Activated CD4-positive, alpha-beta T cell treated with anti-CD3 and anti-CD28 coated beads for 36 hours (primary cell): ENCODE data around the gene PKHD1. TPM values are rescaled to one million over a fixed set of nuclear protein-coding genes. Genes with fewer than 3 reads are reported as not detected.

Source experiments
- ATAC-seq: fragments of 200-7000 bp; cut with Tn5 transposase; one replicate; pipeline ENCODE4 v1.10.0; 2021; ENCODE audit warnings: mild to moderate bottlenecking, moderate library complexity
- CTCF ChIA-PET: fragments of 350-600 bp; sonication (Branson Sonifier 250); formaldehyde crosslinking; loops from one replicate; lab custom pipeline; 2021; ENCODE audit warnings: antibody characterized with exemption; lab: Charles Lee
- POLR2A ChIA-PET: fragments of 350-600 bp; sonication (Branson Sonifier 250); formaldehyde crosslinking; loops from one replicate; lab custom pipeline; 2021; ENCODE audit warnings: antibody characterized with exemption, inconsistent platforms; lab: Charles Lee
- DNase-seq: peaks from one replicate; pipeline ENCODE4 v3.0.0-alpha.2; 2020
- H3K27ac Mint-ChIP-seq: one replicate; pipeline ENCODE4 v1.8.0; 2021; ENCODE audit warnings: mixed read lengths
- H3K27me3 Mint-ChIP-seq: one replicate; pipeline ENCODE4 v1.8.0; 2021; ENCODE audit warnings: mixed read lengths
- H3K36me3 Mint-ChIP-seq: one replicate; pipeline ENCODE4 v1.8.0; 2021; ENCODE audit warnings: low read depth, mixed read lengths
- H3K4me1 Mint-ChIP-seq: one replicate; pipeline ENCODE4 v1.8.0; 2021; ENCODE audit warnings: mixed read lengths
- H3K4me3 Mint-ChIP-seq: one replicate; pipeline ENCODE4 v1.8.0; 2021; ENCODE audit warnings: mild to moderate bottlenecking, moderate library complexity, mixed read lengths
- H3K9me3 Mint-ChIP-seq: one replicate; pipeline ENCODE4 v1.8.0; 2021; ENCODE audit warnings: low read depth, mixed read lengths
- intact Hi-C, 2 experiments: fragments of 100-400 bp; cut with DNase I in 1 of 2; cut with micrococcal nuclease in 1 of 2; formaldehyde crosslinking; loops; one replicate each; pipeline versions ENCODE4 v1.14.2 to v1.15.1; 2022 to 2024; cut with DNase I, micrococcal nuclease
- total RNA-seq, 2 experiments: library from RNA; stranded (reverse); gene quantifications; one replicate each; pipeline ENCODE4 v1.2.3, GENCODE V29; 2021

Gene PKHD1
- total RNA-seq, 2 experiments from 2014 or later, result 0.02 to 0.04 TPM

GRCh38 chr6:51608383-51608782 lies 479.0 kb downstream of the PKHD1 start:
- POLR2A ChIA-PET, result no interaction called here
- no peak overlapping the region for H3K4me3 Mint-ChIP-seq

DNA sequence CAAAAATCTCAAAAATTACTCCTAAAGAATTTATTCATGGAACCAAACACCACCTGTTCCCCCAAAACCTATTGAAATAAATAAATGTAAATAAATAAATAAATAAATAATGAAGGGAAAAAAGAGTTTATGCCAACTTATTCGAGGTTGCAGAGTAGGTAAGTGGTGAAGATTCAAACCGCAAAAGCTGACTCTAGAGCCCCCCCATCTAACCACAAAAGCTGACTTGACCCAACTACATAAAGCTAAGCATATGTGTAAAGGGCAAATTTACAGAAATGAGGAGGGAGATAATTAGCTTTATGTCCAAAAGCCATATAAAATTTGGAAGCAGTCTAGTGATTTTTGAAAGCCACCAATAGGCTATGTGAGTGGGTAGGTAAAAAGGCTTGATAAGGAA lies 486.9 kb downstream of the PKHD1 start:
- Mint-ChIP-seq H3K36me3 (no peaks in the 10 kb centered on the region), H3K4me3 (no peak overlapping the region), H3K9me3 (peaks cover 10% of the 10 kb centered on the region), H3K4me1 (no peaks in the 10 kb centered on the region), H3K27ac (no peak overlapping the region), H3K27me3 (peaks cover 2% of the 10 kb centered on the region)
- CTCF ChIA-PET, result interaction anchor here (0.7 kb wide), 1 partner anchor 23 kb away, joined by 3 read pairs; no protein-coding TSS in a partner anchor
- POLR2A ChIA-PET, result no interaction called here
- intact Hi-C loops, result no loop called here
- no peak for DNase-seq
- no peak for ATAC-seq

More at GRCh38 chr6:51608383-51608782, 479.0 kb downstream of the PKHD1 start:
- DNase-seq (no peak), ATAC-seq (no peak)
- Mint-ChIP-seq H3K4me1 (no peaks in the 10 kb centered on the region), H3K36me3 (no peaks in the 10 kb centered on the region), H3K9me3 (no peaks in the 10 kb centered on the region), H3K27ac (no peak overlapping the region), H3K27me3 (no peaks in the 10 kb centered on the region)
- CTCF ChIA-PET, result no interaction called here
- intact Hi-C loops, result no loop called here

DNA sequence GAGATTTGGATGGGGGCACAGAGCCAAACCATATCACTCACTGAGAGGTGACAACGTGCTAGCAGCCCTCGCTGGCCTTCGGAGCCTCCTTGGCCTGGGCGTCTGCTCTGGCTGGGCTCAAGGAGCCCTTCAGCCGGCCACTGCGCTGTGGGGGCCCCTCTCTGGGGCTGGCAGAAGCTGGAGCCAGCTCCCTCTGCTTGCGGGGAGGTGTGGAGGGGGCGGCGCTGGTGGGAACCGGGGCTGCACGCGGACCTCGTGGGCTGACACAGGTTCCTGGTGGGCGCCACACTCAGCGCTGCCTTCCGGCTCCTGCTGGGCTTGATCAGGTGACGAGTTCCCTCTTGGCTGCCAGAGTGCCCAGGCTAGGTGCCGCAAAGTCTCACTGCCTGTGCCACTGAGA lies 489.2 kb downstream of the PKHD1 start:
- no peak overlapping the region for H3K4me3 Mint-ChIP-seq
- intact Hi-C loops, result no loop called here
- ATAC-seq, result no peak
- H3K4me1 Mint-ChIP-seq, result no peaks in the 10 kb centered on the region
- H3K27ac Mint-ChIP-seq, result no peak overlapping the region
- H3K9me3 Mint-ChIP-seq, result peaks cover 15% of the 10 kb centered on the region
- peaks cover 2% of the 10 kb centered on the region for H3K27me3 Mint-ChIP-seq
- POLR2A ChIA-PET, result no interaction called here
- CTCF ChIA-PET, result no interaction called here
- no peaks in the 10 kb centered on the region for H3K36me3 Mint-ChIP-seq
- DNase-seq, result no peak

DNA sequence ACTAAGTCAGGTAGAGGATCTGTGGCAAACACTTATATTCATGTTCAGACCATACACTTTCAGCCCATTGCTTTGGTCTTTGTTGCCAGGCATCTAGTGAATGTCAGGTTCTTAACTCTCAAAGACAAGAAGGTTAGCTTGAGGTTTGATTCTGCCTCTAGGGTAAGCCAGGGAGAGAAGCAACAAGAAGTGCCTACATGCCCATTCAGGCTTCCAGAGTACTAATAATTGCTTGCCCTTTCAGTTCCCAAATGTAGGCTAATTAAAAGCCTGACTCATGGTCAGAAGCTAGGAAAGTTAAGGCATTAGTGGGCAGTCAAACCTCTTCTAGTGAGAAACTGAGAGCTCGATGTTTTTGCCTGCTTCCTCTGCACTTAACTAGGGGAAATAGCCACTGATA lies 492.4 kb downstream of the PKHD1 start:
- POLR2A ChIA-PET, result no interaction called here
- no peak for ATAC-seq
- Mint-ChIP-seq H3K27ac (no peak overlapping the region), H3K9me3 (peaks cover 15% of the 10 kb centered on the region), H3K4me1 (no peaks in the 10 kb centered on the region), H3K36me3 (no peaks in the 10 kb centered on the region), H3K27me3 (peaks cover 2% of the 10 kb centered on the region), H3K4me3 (no peak overlapping the region)
- no peak for DNase-seq
- CTCF ChIA-PET, result interaction anchor here (1.0 kb wide), 1 partner anchor 24 kb away, joined by 3 read pairs; no protein-coding TSS in a partner anchor
- intact Hi-C loops, result no loop called here

DNA sequence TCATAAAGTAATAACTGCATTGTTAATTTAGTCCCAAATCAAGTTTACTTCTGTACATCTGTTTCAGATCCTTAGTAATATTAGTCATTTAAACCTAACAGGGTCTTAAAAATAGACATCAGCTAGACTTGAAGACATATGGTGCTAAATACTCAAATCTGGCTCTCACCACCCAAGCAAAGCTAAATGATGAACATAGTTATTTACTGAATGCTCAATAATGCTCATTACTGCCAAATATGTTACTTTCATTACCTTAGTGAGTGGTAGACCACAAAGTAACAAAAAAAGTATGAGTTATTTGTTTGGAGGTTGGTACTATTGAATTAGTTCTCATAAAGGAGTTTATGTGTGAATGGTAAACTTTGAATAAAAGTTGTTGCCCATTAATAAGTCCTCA lies 502.1 kb downstream of the PKHD1 start:
- ChIA-PET CTCF (no interaction called here), POLR2A (no interaction called here)
- Mint-ChIP-seq H3K36me3 (no peaks in the 10 kb centered on the region), H3K9me3 (peaks cover 13% of the 10 kb centered on the region), H3K4me1 (no peaks in the 10 kb centered on the region), H3K4me3 (no peak overlapping the region), H3K27me3 (no peaks in the 10 kb centered on the region), H3K27ac (no peak overlapping the region)
- DNase-seq (no peak), ATAC-seq (no peak)
- intact Hi-C loops, result no loop called here

- no peaks in the 10 kb centered on the region for H3K27me3 Mint-ChIP-seq
- ChIA-PET POLR2A (no interaction called here), CTCF (no interaction called here)
- intact Hi-C loops, result no loop called here
- no peak overlapping the region for H3K27ac Mint-ChIP-seq
- H3K36me3 Mint-ChIP-seq, result no peaks in the 10 kb centered on the region
- no peak overlapping the region for H3K4me3 Mint-ChIP-seq
- DNase-seq, result no peak
- H3K4me1 Mint-ChIP-seq, result no peaks in the 10 kb centered on the region
- H3K9me3 Mint-ChIP-seq, result peaks cover 10% of the 10 kb centered on the region
- no peak for ATAC-seq
Observed at GRCh38 chr6:51584163-51584562, 503.2 kb downstream of the PKHD1 start.

GRCh38 chr6:51578994-51579393 lies 508.4 kb downstream of the PKHD1 start:
- H3K27me3 Mint-ChIP-seq, result no peaks in the 10 kb centered on the region
- intact Hi-C loops, result no loop called here
- DNase-seq (no peak), ATAC-seq (no peak)
- no peaks in the 10 kb centered on the region for H3K36me3 Mint-ChIP-seq
- no peak overlapping the region for H3K27ac Mint-ChIP-seq
- ChIA-PET CTCF (no interaction called here), POLR2A (no interaction called here)
- H3K4me1 Mint-ChIP-seq, result no peaks in the 10 kb centered on the region
- peaks cover 4% of the 10 kb centered on the region for H3K9me3 Mint-ChIP-seq
- H3K4me3 Mint-ChIP-seq, result no peak overlapping the region

DNA sequence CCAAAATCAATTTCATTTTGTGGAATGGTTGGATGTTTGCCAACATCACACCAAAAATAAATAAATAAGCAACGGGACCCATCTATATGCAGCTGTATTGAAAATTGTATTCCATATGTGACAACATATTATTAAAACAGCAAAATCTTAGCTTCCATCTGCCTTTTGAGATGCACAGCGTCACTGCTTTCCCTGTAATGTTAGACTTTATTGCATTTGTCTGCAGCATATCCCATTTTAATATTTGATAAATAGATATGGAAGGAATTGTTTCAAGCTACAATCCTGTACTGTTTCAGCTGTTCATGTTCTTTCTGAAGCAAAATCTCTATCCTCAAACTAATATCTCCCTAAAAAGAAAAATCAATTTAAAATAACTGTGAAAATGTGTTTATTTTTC lies 509.1 kb downstream of the PKHD1 start:
- ATAC-seq (no peak), DNase-seq (no peak)
- Mint-ChIP-seq H3K9me3 (peaks cover 4% of the 10 kb centered on the region), H3K36me3 (no peaks in the 10 kb centered on the region), H3K4me3 (no peak overlapping the region), H3K27me3 (no peaks in the 10 kb centered on the region), H3K4me1 (no peaks in the 10 kb centered on the region), H3K27ac (no peak overlapping the region)
- ChIA-PET POLR2A (no interaction called here), CTCF (no interaction called here)
- intact Hi-C loops, result no loop called here

- Mint-ChIP-seq H3K27me3 (no peaks in the 10 kb centered on the region), H3K9me3 (peaks cover 2% of the 10 kb centered on the region), H3K4me1 (no peaks in the 10 kb centered on the region), H3K27ac (no peak overlapping the region), H3K36me3 (no peaks in the 10 kb centered on the region), H3K4me3 (no peak overlapping the region)
- ChIA-PET POLR2A (no interaction called here), CTCF (no interaction called here)
- ATAC-seq (no peak), DNase-seq (no peak)
- intact Hi-C loops, result no loop called here
Observed at GRCh38 chr6:51574040-51574439, 513.4 kb downstream of the PKHD1 start.

DNA sequence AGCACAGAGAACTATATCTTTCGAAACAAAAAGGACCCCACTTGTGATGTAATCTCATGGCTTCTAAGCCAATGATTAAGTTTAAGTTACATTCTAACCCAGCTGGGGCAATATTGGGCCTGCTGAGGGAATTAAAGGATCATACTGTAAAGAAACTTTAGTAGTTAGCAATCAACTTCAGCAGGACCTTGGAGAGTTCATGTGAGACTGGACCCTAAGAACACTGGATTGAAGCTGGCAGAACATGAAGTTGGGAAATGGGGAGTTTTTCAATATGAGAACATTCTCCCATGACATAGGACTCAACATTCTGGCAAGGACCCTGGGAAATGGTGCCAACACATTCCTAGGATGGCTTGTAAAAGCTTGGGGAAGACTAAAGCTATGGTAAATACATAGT lies 516.2 kb downstream of the PKHD1 start:
- POLR2A ChIA-PET, result no interaction called here
- DNase-seq (no peak), ATAC-seq (no peak)
- Mint-ChIP-seq H3K36me3 (no peaks in the 10 kb centered on the region), H3K27ac (no peak overlapping the region), H3K4me3 (no peak overlapping the region), H3K9me3 (peaks cover 2% of the 10 kb centered on the region), H3K4me1 (no peaks in the 10 kb centered on the region), H3K27me3 (no peaks in the 10 kb centered on the region)
- intact Hi-C loops, result no loop called here
- CTCF ChIA-PET, result no interaction called here

GRCh38 chr6:51570168-51570921 lies 517.1 kb downstream of the PKHD1 start:
- DNase-seq, result no peak
- POLR2A ChIA-PET, result no interaction called here
- Mint-ChIP-seq H3K4me3 (no peak overlapping the region), H3K36me3 (no peaks in the 10 kb centered on the region), H3K27ac (no peak overlapping the region), H3K27me3 (no peaks in the 10 kb centered on the region), H3K9me3 (no peaks in the 10 kb centered on the region), H3K4me1 (no peaks in the 10 kb centered on the region)
- ATAC-seq, result no peak
- intact Hi-C loops, result no loop called here
- CTCF ChIA-PET, result no interaction called here

DNA sequence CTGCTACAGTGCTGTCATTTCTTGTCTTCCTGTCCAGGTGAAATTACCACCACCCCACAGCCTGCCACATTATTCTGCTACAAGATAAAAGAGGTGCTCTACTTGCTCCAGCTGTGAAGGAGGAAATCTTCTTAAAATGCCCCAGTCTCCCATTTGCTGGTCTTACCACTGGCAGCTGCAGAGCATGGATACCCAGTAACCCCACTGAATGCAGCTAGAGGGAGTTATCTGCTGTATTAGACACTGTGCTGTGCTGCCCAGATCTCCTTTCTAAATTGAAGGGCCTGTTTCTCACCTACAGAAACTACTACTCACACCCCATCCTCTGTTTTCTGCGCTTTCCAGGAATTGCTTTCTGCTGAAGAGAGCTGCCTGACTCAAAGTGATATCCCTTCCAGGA lies 517.8 kb downstream of the PKHD1 start:
- no peaks in the 10 kb centered on the region for H3K4me1 Mint-ChIP-seq
- ATAC-seq, result no peak

More for the DNA sequence above, 517.8 kb downstream of the PKHD1 start:
- intact Hi-C loops, result no loop called here
- H3K4me3 Mint-ChIP-seq, result no peak overlapping the region
- no peak for DNase-seq
- no peak overlapping the region for H3K27ac Mint-ChIP-seq
- no peaks in the 10 kb centered on the region for H3K9me3 Mint-ChIP-seq
- no peaks in the 10 kb centered on the region for H3K27me3 Mint-ChIP-seq
- POLR2A ChIA-PET, result no interaction called here
- CTCF ChIA-PET, result no interaction called here
- H3K36me3 Mint-ChIP-seq, result no peaks in the 10 kb centered on the region
